ENCODE results near the gene DIP2A. TPM values are rescaled to one million over a fixed set of nuclear protein-coding genes. Genes with fewer than 3 reads are reported as not detected.

DIP2A gene
- total and polyA plus RNA-seq, 4 donors: 5.3 to 61.5 (median 28.0) TPM

Other genes with a start within 250 kb of the DIP2A start
- gene LSS, start 230.1 kb upstream of the DIP2A start, total RNA-seq: 10 to 100 TPM; 60.2 to 85.2 TPM
- gene LSS, start 230.1 kb upstream of the DIP2A start, polyA plus RNA-seq: 10 to 100 TPM in 1 of 2 donors, 1 to 10 TPM in 1; 9.3 to 52.0 TPM
- gene MCM3AP, start 173.3 kb upstream of the DIP2A start, total RNA-seq: 100 to 1,000 TPM in 1 of 2 donors, 10 to 100 TPM in 1; 73.0 to 111 TPM
- 10 to 100 TPM; 14.7 to 61.1 TPM for gene MCM3AP, start 173.3 kb upstream of the DIP2A start, polyA plus RNA-seq
- 10 to 100 TPM in 1 of 2 donors, 1 to 10 TPM in 1; 7.7 to 11.3 TPM for gene YBEY, start 172.5 kb upstream of the DIP2A start, total RNA-seq
- gene YBEY, start 172.5 kb upstream of the DIP2A start, polyA plus RNA-seq: 10 to 100 TPM; 15.7 to 16.7 TPM
- gene C21orf58, start 135.0 kb upstream of the DIP2A start, total RNA-seq: 1 to 10 TPM in 1 of 2 donors, under 1 TPM in 1; 0.81 to 3.7 TPM
- 1 to 10 TPM in 1 of 2 donors, under 1 TPM in 1; 0.38 to 2.5 TPM for gene C21orf58, start 135.0 kb upstream of the DIP2A start, polyA plus RNA-seq
- gene PCNT, start 134.7 kb upstream of the DIP2A start, total RNA-seq: 10 to 100 TPM; 30.7 to 33.0 TPM
- gene PCNT, start 134.7 kb upstream of the DIP2A start, polyA plus RNA-seq: 10 to 100 TPM in 1 of 2 donors, 1 to 10 TPM in 1; 6.4 to 21.6 TPM
- 1 to 10 TPM; 6.1 to 8.7 TPM for gene S100B, start 146.2 kb downstream of the DIP2A start, total RNA-seq
- gene S100B, start 146.2 kb downstream of the DIP2A start, polyA plus RNA-seq: 1 to 10 TPM; 1.1 to 5.1 TPM
- gene PRMT2, start 176.8 kb downstream of the DIP2A start, total RNA-seq: 100 to 1,000 TPM; 118 to 139 TPM
- 100 to 1,000 TPM; 134 to 140 TPM for gene PRMT2, start 176.8 kb downstream of the DIP2A start, polyA plus RNA-seq

Measured in aorta (tissue), 4 donors.